Esophagus squamous epithelium (tissue), 5 donors: Measurements from ENCODE around the gene SIK3. TPM values are rescaled to one million over a fixed set of nuclear protein-coding genes. Genes with fewer than 3 reads are reported as not detected.

Source experiments
- DNase-seq: peaks from one replicate; lab custom pipeline; 2025; lab: John Stamatoyannopoulos, UW
- H3K27ac ChIP-seq, 4 donors: fragments of 200-600 bp; sonication (generic); one replicate each; pipeline ENCODE4 v1.5.1; 2016 to 2019; ENCODE audit warnings: mild to moderate bottlenecking in 1 of 4
- H3K27me3 ChIP-seq, 4 donors: fragments of 200-600 bp; sonication (generic); 1 replicate in 3 of 4; 2 replicates in 1 of 4; pipeline versions ENCODE4 v1.5.1 to v1.6.0; 2017 to 2021; ENCODE audit warnings: antibody characterized with exemption in 1 of 4
- H3K36me3 ChIP-seq, 3 donors: fragments of 200-600 bp; sonication (generic); one replicate each; pipeline ENCODE4 v1.5.1; 2016 to 2019
- H3K4me1 ChIP-seq, 3 donors: fragments of 200-600 bp; sonication (generic); one replicate each; pipeline ENCODE4 v1.5.1; 2017 to 2019
- H3K4me3 ChIP-seq, 4 donors: fragments of 200-600 bp; sonication (generic); 1 replicate in 3 of 4; 2 replicates in 1 of 4; pipeline ENCODE4 v1.5.1; 2016 to 2019; ENCODE audit warnings: mild to moderate bottlenecking in 2 of 4, moderate library complexity in 1 of 4
- H3K9me3 ChIP-seq, 3 donors: fragments of 200-600 bp; sonication (generic); one replicate each; pipeline ENCODE4 v1.5.1; 2016 to 2019
- POLR2A ChIP-seq, 4 donors: fragments of 450-650 bp; IDR thresholded peaks; one replicate each; pipeline ENCODE4 v1.6.1; 2017; ENCODE audit warnings: antibody characterized with exemption in 4 of 4, mild to moderate bottlenecking in 4 of 4, moderate library complexity in 3 of 4
- WGBS, 2 donors: methylation state at CpG; one replicate each; pipeline ENCODE4 v1.1.5; 2018; 5-methylcytosine and 5-hydroxymethylcytosine counted together
- intact Hi-C: fragments of 100-400 bp; cut with DNase I; formaldehyde crosslinking; loops from one replicate; pipeline ENCODE4 v1.15.0; 2022
- total RNA-seq, 4 donors: library from RNA; depleted of rRNA; stranded (reverse); fragments of >200 nt; gene quantifications; one replicate each; pipeline ENCODE4 v1.1.0, GENCODE V29; 2016
- TF ChIP-seq, protein P1 (sequence below), 6 experiments: fragments of 450-650 bp in 4 of 6; fragments of 200-600 bp in 2 of 6; sonication (generic) in 2 of 6; IDR thresholded peaks; one replicate each; pipeline ENCODE4 v1.5.1; 2016 to 2019; ENCODE audit warnings: antibody characterized with exemption in 6 of 6, mild to moderate bottlenecking in 4 of 6, moderate library complexity in 4 of 6
- donor health status: DM: yes; HTN: yes; CAD: no.

Gene SIK3
- total RNA-seq, 4 donors from 2014 or later, result 16.2 to 35.1 (median 20.3) TPM

DNA sequence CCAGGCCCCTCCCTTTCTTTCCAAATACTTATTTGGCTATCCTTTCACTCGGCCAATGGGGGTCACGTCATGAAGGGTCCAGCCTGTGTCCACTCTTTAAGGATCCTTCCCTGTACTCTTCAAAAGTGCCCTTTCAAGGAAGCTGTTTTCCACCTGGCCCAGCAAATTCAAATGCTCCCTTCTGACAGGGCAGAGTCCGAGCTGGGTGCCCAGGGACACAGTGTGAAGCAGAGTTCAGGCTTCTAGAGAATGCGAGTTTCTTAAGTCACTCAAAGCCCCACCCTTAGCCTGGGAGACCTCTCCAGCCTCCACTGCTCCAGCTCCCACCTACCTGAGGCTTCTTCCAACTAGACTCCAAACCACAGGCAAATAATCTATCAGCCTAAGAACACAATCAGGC lies 255.3 kb downstream of the SIK3 start:
- intact Hi-C loops, result no loop called here
- Histone ChIP-seq H3K36me3 (peaks cover 9 to 52% (median 10%) of the 10 kb centered on the region in 3 donors), H3K4me1 (no peaks in the 10 kb centered on the region), H3K4me3 (no peak overlapping the region), H3K9me3 (no peaks in the 10 kb centered on the region), H3K27me3 (no peaks in the 10 kb centered on the region), H3K27ac (no peak overlapping the region)
- DNase-seq, result no peak
- TF ChIP-seq, protein P1, sequence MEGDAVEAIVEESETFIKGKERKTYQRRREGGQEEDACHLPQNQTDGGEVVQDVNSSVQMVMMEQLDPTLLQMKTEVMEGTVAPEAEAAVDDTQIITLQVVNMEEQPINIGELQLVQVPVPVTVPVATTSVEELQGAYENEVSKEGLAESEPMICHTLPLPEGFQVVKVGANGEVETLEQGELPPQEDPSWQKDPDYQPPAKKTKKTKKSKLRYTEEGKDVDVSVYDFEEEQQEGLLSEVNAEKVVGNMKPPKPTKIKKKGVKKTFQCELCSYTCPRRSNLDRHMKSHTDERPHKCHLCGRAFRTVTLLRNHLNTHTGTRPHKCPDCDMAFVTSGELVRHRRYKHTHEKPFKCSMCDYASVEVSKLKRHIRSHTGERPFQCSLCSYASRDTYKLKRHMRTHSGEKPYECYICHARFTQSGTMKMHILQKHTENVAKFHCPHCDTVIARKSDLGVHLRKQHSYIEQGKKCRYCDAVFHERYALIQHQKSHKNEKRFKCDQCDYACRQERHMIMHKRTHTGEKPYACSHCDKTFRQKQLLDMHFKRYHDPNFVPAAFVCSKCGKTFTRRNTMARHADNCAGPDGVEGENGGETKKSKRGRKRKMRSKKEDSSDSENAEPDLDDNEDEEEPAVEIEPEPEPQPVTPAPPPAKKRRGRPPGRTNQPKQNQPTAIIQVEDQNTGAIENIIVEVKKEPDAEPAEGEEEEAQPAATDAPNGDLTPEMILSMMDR (IDR thresholded peaks at IDR 0.05), result no peak
- TF ChIP-seq POLR2A (IDR thresholded peaks at IDR 0.05), result no peak
- WGBS, 2 donors, result 87 to 88% methylated on average over 4 of the region's 4 CpGs

DNA sequence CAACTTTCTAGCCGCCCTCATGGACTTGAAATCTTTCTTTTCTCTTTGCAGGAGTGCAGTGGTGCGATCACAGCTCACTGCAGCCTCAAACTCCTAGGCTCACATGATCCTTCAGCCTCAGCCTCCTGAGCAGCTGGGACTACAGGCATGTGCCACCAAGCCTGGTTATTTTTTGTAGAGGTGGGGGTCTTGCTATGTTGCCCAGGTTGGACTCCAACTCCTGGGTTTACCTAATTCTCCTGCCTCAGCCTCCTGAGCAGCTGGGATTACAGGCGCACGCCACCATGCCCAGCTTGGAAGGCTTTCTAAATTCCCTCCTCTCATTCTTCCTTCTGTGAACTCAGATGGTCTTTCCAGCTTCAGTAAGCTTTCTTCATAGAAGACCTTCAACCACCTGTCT lies 256.1 kb downstream of the SIK3 start:
- no peak overlapping the region for H3K4me3 ChIP-seq
- intact Hi-C loops, result no loop called here
- no peaks in the 10 kb centered on the region for H3K27me3 ChIP-seq
- no peak overlapping the region for H3K27ac ChIP-seq
- TF ChIP-seq, protein P1 (IDR thresholded peaks at IDR 0.05), result no peak
- TF ChIP-seq POLR2A (IDR thresholded peaks at IDR 0.05), result no peak
- DNase-seq, result no peak
- peaks cover 9 to 44% (median 10%) of the 10 kb centered on the region in 3 donors for H3K36me3 ChIP-seq
- WGBS, 2 donors, result 96 to 98% methylated on average over 4 of the region's 4 CpGs
- H3K4me1 ChIP-seq, result no peaks in the 10 kb centered on the region
- no peaks in the 10 kb centered on the region for H3K9me3 ChIP-seq

GRCh38 chr11:116840746-116841296 lies 257.4 kb downstream of the SIK3 start:
- DNase-seq, result no peak
- TF ChIP-seq POLR2A (IDR thresholded peaks at IDR 0.05), result no peak
- TF ChIP-seq, protein P1 (IDR thresholded peaks at IDR 0.05), result no peak
- Histone ChIP-seq H3K4me3 (no peak overlapping the region), H3K9me3 (no peaks in the 10 kb centered on the region), H3K27me3 (no peaks in the 10 kb centered on the region), H3K36me3 (peaks cover 0 to 31% (median 0%) of the 10 kb centered on the region in 3 donors), H3K4me1 (peaks cover 5 to 11% (median 8%) of the 10 kb centered on the region in 3 donors), H3K27ac (no peak overlapping the region)
- intact Hi-C loops, result no loop called here
- WGBS, 2 donors, result 76 to 82% methylated on average over 7 to 9 of the region's 9 CpGs

DNA sequence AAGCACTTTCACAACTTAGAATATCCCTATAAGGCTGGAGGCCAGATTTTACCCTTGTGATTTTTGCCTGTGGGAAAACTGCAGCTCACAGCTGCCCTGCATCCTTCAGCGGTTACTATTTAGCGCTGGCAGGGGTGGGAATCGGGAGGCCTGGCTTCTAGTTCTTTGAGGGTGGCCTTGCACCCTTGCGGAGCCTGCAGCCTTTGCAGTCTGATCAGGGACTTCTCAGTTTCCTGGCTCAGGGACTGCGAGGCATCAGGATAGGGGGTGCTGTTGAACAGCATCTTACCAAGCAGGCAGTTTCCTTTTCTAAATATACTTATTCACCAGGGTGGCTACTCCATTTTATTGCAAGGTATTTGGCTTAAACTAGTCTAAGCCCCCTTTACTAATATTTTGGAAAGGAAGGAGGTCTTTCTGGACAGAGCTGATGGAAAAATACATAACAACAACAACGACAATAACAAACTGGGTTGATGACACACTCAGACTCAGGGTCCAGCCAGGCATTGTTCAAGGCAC lies 257.9 kb downstream of the SIK3 start:
- WGBS, 2 donors, result 49 to 67% methylated on average over 5 to 6 of the region's 6 CpGs
- H3K27ac ChIP-seq, result no peak overlapping the region
- no peak for DNase-seq
- peaks cover 11 to 17% (median 12%) of the 10 kb centered on the region in 3 donors for H3K4me1 ChIP-seq
- H3K27me3 ChIP-seq, result peaks cover 0 to 3% (median 0%) of the 10 kb centered on the region in 4 donors
- H3K9me3 ChIP-seq, result no peaks in the 10 kb centered on the region
- TF ChIP-seq, protein P1 (IDR thresholded peaks at IDR 0.05), result no peak
- no peak for TF ChIP-seq POLR2A (IDR thresholded peaks at IDR 0.05)
- intact Hi-C loops, result no loop called here
- H3K36me3 ChIP-seq, result peaks cover 0 to 26% (median 0%) of the 10 kb centered on the region in 3 donors
- no peak overlapping the region for H3K4me3 ChIP-seq

GRCh38 chr11:116838321-116839084 lies 259.7 kb downstream of the SIK3 start:
- Histone ChIP-seq H3K4me3 (no peak overlapping the region), H3K36me3 (peaks cover 0 to 8% (median 0%) of the 10 kb centered on the region in 3 donors), H3K27ac (no peak overlapping the region), H3K4me1 (peaks cover 14 to 22% (median 15%) of the 10 kb centered on the region in 3 donors), H3K27me3 (peaks cover 0 to 9% (median 0%) of the 10 kb centered on the region in 4 donors), H3K9me3 (no peaks in the 10 kb centered on the region)
- WGBS, 2 donors, result 74 to 75% methylated on average over 5 of the region's 6 CpGs
- TF ChIP-seq POLR2A (IDR thresholded peaks at IDR 0.05), result no peak
- TF ChIP-seq, protein P1 (IDR thresholded peaks at IDR 0.05), result no peak
- intact Hi-C loops, result no loop called here
- no peak for DNase-seq
